ENCODE data around the gene EPHA5.

GRCh38 chr4:65658117-65658516 is 12.2 kb downstream of the EPHA5 start:
- no peak for TF ChIP-seq CTCF (IDR thresholded peaks at IDR 0.05)
- TF ChIP-seq POLR2A (IDR thresholded peaks at IDR 0.05), result no peak
- no peak for TF ChIP-seq EP300 (IDR thresholded peaks at IDR 0.05)

Measured in tibial nerve (tissue), 4 donors.